C4-2B (cell line): ENCODE data around the gene AKAP7.

Experiments used
- CTCF ChIP-seq: fragments of 450-650 bp; conservative IDR thresholded peaks from 2 replicates; pipeline ENCODE4 v1.5.1; 2017; ENCODE audit warnings: mild to moderate bottlenecking
- ZFX ChIP-seq: fragments of 450-650 bp; IDR thresholded peaks from 2 replicates; pipeline ENCODE4 v1.6.1; 2017

- no peak for TF ChIP-seq CTCF
- TF ChIP-seq ZFX = no peak
Measured at GRCh38 chr6:131225959-131226358, 90.7 kb downstream of the AKAP7 start.
